ENCODE results near the gene CSPG5.

CSPG5 gene

GRCh38 chr3:47583320-47584075 lies 4.8 kb upstream of the CSPG5 start:
- Histone ChIP-seq H3K36me3 (replicated peaks) (peaks cover 27% of the 10 kb centered on the region), H3K27ac (no peak overlapping the region), H3K27me3 (replicated peaks) (peaks cover 11% of the 10 kb centered on the region), H3K4me3 (ENCODE audit: low read depth, low read length) (no peak overlapping the region)
- no peak for DNase-seq
- no peak for TF ChIP-seq CTCF (IDR thresholded peaks at IDR 0.05; ENCODE audit: low read depth, low read length, missing control alignments)
- in situ Hi-C loops (cut with HindIII; ENCODE audit: low pct_ligation_motif_present, low sequenced_read_pairs) = no loop called here

GRCh38 chr3:47581835-47582234 lies 3.2 kb upstream of the CSPG5 start:
- H3K36me3 ChIP-seq (replicated peaks) = peaks cover 16% of the 10 kb centered on the region
- no peak for TF ChIP-seq CTCF (IDR thresholded peaks at IDR 0.05; ENCODE audit: low read depth, low read length, missing control alignments)
- H3K27ac ChIP-seq = no peak overlapping the region
- in situ Hi-C loops (cut with HindIII; ENCODE audit: low pct_ligation_motif_present, low sequenced_read_pairs) = no loop called here
- peaks cover 11% of the 10 kb centered on the region for H3K27me3 ChIP-seq (replicated peaks)
- no peak for DNase-seq
- H3K4me3 ChIP-seq (ENCODE audit: low read depth, low read length) = no peak overlapping the region

- Histone ChIP-seq H3K27ac (no peak overlapping the region), H3K36me3 (replicated peaks) (peaks cover 12% of the 10 kb centered on the region), H3K4me3 (ENCODE audit: low read depth, low read length) (no peak overlapping the region), H3K27me3 (replicated peaks) (peaks cover 11% of the 10 kb centered on the region)
- no peak for DNase-seq
- in situ Hi-C loops (cut with HindIII; ENCODE audit: low pct_ligation_motif_present, low sequenced_read_pairs) = no loop called here
- TF ChIP-seq CTCF (IDR thresholded peaks at IDR 0.05; ENCODE audit: low read depth, low read length, missing control alignments) = no peak
Observed at GRCh38 chr3:47581422-47581821, 2.8 kb upstream of the CSPG5 start.

GRCh38 chr3:47580481-47580880 lies 1.8 kb upstream of the CSPG5 start:
- TF ChIP-seq CTCF (IDR thresholded peaks at IDR 0.05; ENCODE audit: low read depth, low read length, missing control alignments) = no peak
- no peak overlapping the region for H3K27ac ChIP-seq
- H3K36me3 ChIP-seq (replicated peaks) = peaks cover 3% of the 10 kb centered on the region
- no peak for DNase-seq
- H3K27me3 ChIP-seq (replicated peaks) = peaks cover 11% of the 10 kb centered on the region
- in situ Hi-C loops (cut with HindIII; ENCODE audit: low pct_ligation_motif_present, low sequenced_read_pairs) = no loop called here
- H3K4me3 ChIP-seq (ENCODE audit: low read depth, low read length) = no peak overlapping the region

GRCh38 chr3:47579875-47580274 lies 1.2 kb upstream of the CSPG5 start:
- Histone ChIP-seq H3K27me3 (replicated peaks) (peaks cover 11% of the 10 kb centered on the region), H3K36me3 (replicated peaks) (no peaks in the 10 kb centered on the region), H3K4me3 (ENCODE audit: low read depth, low read length) (no peak overlapping the region), H3K27ac (no peak overlapping the region)
- in situ Hi-C loops (cut with HindIII; ENCODE audit: low pct_ligation_motif_present, low sequenced_read_pairs) = no loop called here
- TF ChIP-seq CTCF (IDR thresholded peaks at IDR 0.05; ENCODE audit: low read depth, low read length, missing control alignments) = no peak
- no peak for DNase-seq

Data from brain microvascular endothelial cell (primary cell).